Activated T-cell treated with anti-CD3 and anti-CD28 coated beads, Interleukin-2, amount 50 U/mL, for 48 hours (primary cell): ENCODE results near the gene SIGLEC6.
"Not testable (repeated sequence)": the region's sequence is repeated elsewhere in the genome, so short reads cannot be mapped to it uniquely, and the experiment has no call there.

Experiments
- DNase-seq, 2 experiments: peaks; one replicate each; pipeline ENCODE4 v3.0.0-alpha.2; 2020

The SIGLEC6 gene

GRCh38 chr19:51508059-51508733, 23.3 kb downstream of the SIGLEC6 start:
- no peak for DNase-seq

GRCh38 chr19:51507640-51508058, 23.8 kb downstream of the SIGLEC6 start:
- DNase-seq = no peak

- DNase-seq = no peak
These were observed 24.3 kb downstream of the SIGLEC6 start for GRCh38 chr19:51507192-51507591.

DNA sequence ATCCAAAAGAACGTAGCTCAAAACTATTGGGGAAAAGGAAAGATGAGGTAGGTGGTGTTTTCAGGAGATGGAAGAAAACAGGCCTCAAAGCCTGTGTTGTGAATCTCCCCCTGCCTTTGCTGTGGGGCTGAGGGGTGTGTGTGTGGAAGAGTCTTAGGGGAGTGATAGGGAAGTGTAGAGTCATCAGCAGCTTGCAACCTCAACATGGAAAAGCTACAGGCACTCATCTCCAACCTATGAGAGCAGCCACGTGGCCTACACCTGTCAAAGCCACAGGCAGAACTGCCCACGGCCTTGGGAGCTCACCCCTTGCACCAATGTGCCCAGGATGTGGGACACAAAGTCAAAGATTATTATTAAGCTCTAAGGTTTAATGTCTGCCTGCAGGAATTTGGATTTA, 25.6 kb downstream of the SIGLEC6 start:
- no peak for DNase-seq

DNA sequence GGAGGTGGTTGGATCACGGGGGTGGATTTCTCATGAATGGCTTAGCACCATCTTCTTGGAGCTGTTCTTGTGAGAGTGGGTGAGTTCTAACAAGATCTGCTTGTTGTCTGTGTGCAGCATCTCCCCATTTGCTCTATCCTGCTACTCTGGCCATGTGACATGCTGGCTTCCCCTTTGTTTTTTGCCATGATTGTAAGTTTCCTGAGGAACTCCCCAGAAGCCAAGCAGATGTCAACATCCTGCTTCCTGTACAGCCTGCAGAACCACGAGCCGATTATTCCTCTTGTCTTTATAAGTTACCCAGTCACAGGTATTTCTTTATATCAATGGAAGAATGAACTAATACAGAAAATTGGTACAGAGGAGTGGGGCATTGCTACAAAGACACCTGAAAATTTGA, 27.6 kb downstream of the SIGLEC6 start:
- no peak for DNase-seq

DNA sequence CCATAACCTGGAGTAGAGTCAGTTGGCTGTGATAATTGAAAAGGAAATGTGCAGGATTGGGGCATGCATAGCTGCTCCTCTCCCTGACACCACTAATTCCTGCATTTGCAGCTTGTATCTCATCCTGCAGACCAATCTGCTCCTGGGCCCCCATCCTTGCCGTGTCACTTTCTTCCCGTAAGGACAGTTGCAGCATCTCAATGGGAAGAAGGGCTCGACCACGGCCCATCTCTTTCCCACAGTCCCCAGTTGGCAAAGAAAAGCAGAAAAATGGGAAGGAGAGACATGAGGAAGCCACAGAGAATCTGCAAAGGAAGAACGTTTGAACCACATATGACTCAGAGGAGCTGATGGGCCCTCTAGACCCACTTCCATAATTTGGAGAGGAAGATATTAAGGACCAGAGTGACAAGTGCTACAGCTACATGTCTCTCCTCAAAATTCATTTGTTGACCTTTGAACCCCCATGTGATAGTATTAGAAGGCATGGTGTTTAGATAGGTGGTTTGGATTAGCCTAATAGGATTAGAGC, 28.1 kb downstream of the SIGLEC6 start:
- DNase-seq = no peak

DNA sequence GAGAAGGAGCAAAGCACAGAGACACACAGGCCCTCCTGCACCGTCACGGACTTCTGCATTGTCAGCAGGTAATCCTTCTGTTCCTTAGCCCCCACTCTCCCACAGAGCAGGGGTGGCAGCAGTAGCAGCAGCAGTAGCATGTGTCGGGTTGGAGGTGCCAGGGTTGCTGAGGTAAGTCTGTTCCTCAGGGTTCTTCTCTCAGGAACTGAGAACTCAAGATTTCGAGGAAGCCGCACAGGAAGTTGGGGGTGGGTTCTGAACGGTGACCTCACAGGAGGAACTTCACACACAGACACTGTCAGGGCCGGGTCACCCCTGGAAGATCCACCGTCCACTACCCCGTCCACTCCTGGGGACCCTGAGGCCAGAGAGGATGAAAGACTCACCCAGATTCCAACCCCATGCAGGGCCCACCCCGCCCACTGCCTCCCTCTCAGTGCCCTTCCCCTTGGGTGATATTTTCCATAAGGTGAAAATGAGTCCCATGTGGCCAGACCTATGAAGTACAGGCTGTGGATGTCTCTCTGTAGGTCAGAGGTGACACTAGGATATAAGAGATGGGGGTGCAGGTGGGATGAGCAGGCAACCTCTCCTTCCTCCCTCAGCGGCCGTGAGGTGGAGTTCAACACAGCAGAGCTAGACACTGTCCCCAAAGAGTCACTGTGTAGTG, 29.7 kb downstream of the SIGLEC6 start, which contains the start of gene SIGLEC12:
TSS of gene SIGLEC12 (minus strand) at position 207 of the 670 bp plus-strand sequence. CDS start at position 140, 67 bp downstream.
- peak; percentile 39 to 57 for DNase-seq

GRCh38 chr19:51500931-51501330, 30.5 kb downstream of the SIGLEC6 start:
- DNase-seq = not testable (repeated sequence)

DNA sequence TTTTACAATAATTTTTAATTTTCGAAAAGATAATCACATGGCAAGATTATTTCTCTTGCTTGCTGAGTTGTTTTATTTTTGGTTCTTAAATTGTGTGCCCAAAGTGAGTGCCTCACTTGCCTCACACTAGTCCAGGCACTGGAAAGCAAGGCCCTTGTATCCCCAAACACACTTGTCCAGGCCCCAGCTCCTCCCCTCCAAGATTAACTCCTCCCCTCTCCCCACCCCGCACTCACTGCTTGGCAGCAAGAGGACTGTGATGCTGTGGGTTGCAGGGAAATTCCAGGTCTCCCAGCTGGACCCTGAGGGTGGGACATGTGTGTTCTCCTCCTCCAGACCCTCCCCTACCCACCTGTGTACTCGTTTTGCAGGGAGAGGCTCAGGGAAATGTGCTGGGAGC, 33.8 kb downstream of the SIGLEC6 start:
- no peak for DNase-seq

DNA sequence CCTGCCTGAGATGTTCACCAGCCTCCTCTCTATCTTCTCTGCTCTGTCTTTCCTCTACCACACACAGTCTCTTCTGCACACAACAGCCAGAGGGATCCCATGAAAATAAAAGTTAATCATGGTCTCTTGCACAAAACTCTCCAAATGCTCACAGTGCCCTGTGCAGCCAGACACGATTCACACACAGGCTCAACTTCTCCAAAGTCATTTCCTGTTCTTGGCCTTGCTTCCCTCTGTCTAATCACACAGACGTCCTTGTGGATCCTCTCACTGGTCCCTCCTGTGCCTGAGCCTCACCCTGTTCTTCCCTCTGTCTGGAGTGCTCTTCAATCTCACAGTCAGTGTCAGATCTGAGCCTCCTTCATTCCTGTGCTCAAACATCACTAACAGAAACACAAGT, 37.7 kb downstream of the SIGLEC6 start:
- no peak for DNase-seq

DNA sequence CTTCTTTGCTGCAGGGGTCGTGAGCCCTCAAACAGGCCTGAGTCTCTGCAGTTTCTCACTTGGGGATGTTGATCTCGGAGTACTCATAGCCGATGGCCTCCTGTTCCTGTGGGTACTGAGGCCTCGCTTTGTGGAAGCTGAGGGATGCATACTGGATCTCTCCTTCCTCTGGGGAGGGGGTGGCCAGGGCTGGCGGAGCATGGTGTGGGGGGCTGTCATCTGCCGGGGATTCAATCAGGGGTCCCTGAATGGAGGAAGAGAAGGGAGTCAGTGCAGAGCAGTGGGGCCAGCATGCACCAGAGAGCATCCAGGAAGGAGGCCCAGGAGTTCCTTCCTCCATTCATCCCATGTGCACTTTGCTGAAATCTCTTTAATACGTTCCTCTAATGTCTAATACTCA, 39.9 kb downstream of the SIGLEC6 start:
- no peak for DNase-seq

DNA sequence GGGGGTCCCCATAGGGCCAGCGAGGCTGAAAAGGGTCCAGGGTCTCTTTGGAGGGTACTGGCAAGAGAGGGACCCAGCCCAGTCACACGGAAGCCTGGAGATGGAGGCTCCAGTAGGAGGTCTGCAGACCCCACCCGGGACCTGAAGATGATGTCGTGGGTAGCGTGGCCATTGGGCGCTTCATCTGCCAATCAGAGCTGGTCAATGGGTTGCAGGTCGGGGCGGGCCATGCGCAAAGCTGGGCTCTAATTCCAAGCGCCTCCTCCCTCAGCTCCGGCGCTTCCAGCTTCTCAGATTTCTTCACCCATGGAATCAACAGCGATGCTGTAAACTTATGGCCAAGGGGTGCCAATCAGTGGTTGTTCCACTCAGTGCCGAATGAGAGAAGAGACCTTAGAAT, 40.8 kb downstream of the SIGLEC6 start:
- no peak for DNase-seq

- DNase-seq = peak; percentile 47 to 55
These were observed 42.4 kb downstream of the SIGLEC6 start for GRCh38 chr19:51489113-51489512.

DNA sequence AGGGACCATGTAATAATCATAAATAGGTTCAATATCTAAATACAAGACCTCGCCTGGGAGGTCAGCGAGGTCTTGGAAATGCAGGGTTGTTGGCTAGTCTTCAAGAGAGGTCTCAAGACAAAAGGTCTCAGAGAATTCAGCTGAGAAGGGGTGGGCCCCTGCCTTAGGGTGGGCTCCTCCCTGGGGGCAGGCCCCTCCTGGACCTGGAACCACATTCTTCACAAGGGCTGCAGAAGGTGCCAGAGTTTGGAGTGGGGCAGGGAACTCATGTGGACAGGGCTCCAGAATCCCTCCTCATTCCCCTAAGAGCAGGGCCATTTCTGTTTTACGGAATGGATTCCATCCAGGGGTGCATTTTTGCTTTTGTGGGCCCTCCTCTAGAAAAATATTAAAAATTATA, 43.0 kb downstream of the SIGLEC6 start:
- DNase-seq = no peak

DNA sequence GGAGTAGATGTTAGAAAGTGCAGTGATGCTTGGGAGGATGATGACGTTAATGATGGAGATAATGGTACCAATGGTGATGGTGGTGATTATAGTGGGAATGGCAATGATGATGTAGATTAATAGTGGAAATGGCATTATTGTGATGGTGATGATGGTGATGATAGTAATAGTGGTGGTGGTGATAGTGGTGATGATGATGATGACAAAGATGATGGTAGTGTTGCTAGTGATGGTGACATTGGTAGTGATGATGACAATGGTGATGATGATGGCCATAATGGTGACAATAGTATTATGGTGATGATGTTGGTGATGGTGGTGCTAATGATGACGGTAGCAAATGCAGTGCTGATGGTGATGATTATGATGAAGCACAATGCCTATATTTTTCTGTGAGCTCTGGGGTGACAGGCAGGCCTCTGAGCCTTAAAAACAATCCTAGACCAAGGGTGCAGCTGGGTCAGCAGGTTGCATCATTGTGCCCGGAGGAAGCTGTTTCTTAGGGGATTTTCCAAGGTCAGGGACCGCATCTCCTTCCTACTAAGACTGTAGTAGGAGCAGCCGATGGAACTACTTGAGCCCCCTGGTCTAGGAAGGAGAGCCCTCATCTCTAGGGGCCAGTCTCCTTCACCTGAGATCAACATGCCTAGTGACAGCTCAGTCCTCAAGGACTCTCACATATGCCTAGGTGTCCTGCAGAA, 45.4 kb downstream of the SIGLEC6 start:
- DNase-seq = no peak

GRCh38 chr19:51480590-51480989, 50.9 kb downstream of the SIGLEC6 start:
- DNase-seq = no peak

DNA sequence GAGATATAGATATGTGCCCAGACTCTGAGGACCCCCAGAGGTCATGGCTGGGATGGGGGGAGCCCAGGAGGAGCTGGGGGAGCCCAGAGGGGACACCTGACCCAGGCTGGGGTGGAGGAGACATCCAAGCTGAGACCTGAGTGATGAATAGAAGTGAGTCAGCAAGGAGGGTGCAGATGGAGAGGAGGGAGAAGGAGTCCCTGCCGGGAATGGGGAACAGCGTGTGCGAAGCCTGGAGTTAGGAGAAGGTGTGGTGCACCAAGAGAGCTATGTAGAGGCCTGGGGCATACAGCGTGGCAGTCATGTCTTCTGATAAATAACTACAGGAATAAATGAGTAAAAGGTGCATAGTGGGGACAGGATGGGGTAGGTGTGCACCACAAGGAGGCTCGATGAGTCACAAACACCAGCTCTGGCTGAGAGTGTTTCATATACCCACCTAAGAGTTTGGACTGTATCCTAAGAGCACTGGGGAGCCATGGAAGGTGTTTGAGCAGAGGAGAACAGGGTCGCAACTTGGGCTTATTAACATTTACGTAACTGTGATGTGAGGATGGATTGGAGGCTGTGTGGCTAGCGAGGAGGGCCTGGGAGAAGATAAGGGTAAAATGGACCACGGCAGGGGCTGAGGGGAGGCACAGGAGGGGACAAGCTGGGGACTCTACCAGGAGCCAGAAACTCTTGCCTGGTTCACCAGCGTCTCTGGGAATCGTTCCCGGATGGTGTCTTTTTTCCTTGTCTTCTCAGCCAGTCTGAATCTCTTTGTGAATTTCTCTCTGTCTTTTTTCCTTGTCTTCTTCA, 51.7 kb downstream of the SIGLEC6 start:
- peak; percentile 52 to 59 for DNase-seq

DNA sequence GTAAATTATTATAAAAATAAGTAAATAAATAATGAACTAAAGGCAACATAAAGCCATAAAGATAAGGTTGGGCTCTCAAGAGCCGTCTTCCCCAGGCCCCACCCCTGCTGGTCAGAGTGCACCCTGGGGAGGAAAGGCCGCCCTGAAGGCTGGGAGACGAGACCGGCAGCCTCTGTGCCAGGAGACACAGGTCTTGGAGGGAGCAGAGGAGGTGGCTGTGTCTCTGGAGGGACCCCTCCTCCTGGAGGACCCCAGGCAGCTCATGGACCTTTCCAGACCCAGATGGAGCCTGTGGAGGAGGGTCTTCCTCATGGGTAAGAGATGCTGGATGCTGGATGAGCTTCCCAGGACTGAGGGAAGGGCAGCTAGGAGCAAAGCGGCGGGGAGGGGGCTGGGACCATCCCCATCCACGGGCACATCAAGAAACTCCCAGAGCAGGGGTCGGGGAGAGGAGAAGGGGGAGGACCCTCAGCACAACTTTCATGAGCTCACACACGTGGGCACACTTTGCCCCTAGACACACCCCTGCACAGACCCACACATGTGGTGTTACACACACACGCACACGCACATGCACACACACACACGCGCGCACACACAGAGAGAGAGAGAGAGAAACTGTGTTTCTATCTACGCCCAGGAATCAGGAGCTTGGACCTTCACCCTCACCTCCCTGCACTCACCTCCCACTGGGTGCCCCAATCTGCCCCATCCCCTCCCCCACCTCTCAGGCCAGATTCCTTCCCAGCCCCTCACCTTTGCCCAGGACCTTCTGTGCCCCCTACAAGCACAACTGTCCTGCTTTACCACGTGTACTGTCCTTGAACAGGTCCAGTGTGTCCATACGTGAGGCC, 52.9 kb downstream of the SIGLEC6 start, which contains the start of gene CEACAM18:
TSS of gene CEACAM18 (plus strand) at position 159 of the 854 bp plus-strand sequence.
- DNase-seq = no peak

GRCh38 chr19:51477344-51477743, 54.1 kb downstream of the SIGLEC6 start:
- DNase-seq = no peak

DNA sequence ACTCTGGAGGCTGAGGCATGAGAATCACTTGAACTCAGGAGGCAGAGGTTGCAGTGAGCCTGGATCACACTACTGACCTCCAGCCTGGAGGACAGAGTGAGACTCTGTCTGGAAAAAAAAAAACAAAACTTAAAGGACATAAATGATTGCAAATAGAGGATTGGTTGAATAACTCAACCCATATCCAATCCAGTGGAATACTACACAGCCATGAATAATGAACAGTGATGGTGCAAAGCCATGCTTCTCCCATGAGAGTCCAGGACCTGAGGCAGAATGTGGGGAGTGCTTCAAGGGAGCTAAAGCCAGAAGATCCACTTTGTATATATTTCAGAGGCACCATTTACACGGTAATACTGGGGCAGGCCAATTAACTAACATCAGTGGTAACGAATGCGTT, 55.3 kb downstream of the SIGLEC6 start:
- no peak for DNase-seq

DNA sequence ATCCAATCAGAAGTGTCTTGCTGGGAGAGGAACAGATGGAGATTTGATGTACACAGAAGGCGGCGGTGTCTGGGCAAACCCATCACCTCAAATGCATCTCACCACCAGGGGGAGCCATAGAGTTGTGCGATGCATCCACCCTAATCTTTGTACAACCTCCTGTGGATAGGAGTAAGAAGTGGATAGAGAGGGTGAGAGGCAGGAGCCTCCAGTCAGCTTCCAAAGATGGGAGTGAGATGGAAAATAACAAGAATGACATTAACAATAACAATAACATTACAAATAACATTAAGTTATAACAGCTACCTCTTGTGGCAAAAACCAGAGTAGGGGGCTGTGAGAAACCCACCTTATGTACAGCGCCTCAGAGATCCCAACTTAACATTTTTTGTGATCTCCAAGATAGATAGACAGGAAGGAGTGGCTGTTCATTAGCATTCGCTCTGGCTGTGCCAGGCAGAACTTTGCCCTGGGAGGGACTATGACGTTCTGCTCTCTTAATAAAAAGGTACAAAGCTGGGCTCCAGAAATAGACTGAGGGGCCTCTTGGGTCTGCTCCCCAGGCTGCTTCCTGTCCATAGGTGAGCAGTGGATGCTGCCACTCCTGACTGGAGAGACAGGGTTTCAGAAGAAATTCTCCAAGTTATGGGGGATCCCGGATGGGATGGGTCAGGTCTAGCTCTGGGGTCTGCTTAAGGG, 58.3 kb downstream of the SIGLEC6 start:
- DNase-seq = peak; percentile 91 to 93
